IPS-18c (cell line): ENCODE measurements around the gene WDR45.

Experiments used
- H3K4me3 ChIP-seq: 2 replicates; pipeline ENCODE4 v1.7.0; 2013; ENCODE audit warnings: low read depth, mild to moderate bottlenecking, low read length, moderate library complexity; ENCODE audit not compliant: insufficient read depth
- H3K9me3 ChIP-seq: one replicate; pipeline ENCODE4 v1.6.1; 2013; ENCODE audit warnings: mild to moderate bottlenecking, low read length, moderate library complexity; ENCODE audit not compliant: control insufficient read depth, insufficient read depth

The WDR45 gene

DNA sequence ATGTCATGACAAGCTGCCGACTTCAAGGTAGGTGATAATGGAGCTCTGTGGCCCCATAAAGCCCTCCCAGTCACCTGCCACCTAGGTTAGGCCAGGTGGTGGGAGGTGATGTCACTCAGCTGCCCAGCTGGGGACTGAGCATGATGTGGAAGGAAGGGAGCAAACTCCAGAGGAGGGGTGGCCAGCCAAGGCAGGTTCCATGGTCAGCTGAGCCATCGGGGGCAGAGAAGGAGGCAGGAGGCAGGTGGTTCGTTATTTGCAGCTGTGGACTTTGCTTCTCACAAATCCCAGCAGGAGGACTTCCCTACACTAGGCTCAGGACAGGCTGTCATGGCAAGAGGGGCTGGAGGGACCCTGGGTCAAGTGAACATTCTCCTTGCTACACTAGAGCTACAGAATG, 18.8 kb downstream of the WDR45 start:
- Histone ChIP-seq H3K9me3 (peaks cover 13% of the 10 kb centered on the region), H3K4me3 (peak overlapping the region; percentile 15; the same call in 1 of the 2 replicates)

DNA sequence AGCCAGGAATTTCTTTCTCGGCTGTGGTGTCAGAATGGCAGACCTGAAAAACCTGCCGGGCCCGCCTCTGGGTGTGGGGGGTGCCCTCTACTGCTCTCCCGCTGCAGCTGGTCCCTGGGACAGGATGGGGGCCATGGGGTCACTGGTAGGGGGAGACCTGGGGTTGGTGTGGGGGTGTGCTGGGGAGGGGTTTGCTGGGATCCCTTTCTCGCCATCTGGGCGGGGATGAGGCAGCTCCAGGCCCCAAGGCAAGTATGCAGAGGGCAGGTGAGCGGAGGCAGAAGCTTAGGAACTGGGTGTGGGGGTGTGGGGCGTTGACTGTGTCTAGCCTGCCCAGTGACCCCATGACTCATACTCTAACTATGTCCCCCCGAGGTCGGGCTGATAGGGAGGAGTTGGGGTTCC, 20.0 kb downstream of the WDR45 start:
- peak overlapping the region; percentile 44; the same call in 1 of the 2 replicates for H3K4me3 ChIP-seq
- peaks cover 14% of the 10 kb centered on the region for H3K9me3 ChIP-seq

DNA sequence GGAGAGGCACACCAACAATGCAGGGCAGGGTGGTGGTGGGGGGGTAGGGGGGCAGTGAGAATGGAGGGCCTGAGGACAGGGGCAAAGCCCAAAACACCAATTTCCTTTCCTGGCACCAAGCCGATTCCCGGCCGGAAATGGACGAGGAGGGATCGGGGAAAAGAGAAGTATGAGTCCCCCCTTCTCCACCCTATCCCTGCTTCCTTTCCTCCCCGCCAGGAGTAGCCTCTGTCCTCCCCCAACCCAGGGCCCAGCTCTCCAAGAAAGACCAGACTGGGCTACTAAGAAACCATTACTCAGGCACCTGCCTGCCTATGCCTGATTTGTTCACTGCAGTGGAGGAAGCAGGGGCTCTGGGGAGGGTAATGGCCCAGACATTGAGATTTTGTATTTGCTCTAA, 20.5 kb downstream of the WDR45 start:
- Histone ChIP-seq H3K9me3 (peaks cover 13% of the 10 kb centered on the region), H3K4me3 (peak overlapping the region; percentile 44)

DNA sequence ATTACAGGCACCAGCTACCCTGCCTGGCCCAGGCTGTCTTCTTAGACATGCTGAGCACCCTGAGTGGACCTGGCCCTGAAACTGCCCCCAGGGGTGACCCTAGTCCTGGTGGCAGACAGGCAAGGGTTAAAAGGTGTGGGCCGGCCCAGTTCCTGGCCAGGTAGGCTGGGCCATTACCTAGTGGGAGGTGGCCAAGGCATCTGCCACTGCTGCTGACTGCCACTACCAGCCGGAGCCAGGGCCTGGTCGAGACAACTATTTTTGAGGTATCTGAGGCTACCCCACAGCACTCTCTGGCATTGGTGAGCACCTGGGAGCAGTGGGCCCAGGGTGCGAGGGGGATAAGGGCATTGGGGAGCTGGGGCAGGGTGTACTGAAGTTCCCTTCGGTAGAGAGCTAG, 20.9 kb downstream of the WDR45 start, which contains the start of gene CCDC120:
TSS of gene CCDC120 (plus strand) at position 206 of the 400 bp plus-strand sequence. CDS start 3,043 bp downstream, outside the sequence.
- Histone ChIP-seq H3K4me3 (peak within 1 kb of the TSS; percentile 44), H3K9me3 (peaks cover 12% of the 10 kb centered on the region)

DNA sequence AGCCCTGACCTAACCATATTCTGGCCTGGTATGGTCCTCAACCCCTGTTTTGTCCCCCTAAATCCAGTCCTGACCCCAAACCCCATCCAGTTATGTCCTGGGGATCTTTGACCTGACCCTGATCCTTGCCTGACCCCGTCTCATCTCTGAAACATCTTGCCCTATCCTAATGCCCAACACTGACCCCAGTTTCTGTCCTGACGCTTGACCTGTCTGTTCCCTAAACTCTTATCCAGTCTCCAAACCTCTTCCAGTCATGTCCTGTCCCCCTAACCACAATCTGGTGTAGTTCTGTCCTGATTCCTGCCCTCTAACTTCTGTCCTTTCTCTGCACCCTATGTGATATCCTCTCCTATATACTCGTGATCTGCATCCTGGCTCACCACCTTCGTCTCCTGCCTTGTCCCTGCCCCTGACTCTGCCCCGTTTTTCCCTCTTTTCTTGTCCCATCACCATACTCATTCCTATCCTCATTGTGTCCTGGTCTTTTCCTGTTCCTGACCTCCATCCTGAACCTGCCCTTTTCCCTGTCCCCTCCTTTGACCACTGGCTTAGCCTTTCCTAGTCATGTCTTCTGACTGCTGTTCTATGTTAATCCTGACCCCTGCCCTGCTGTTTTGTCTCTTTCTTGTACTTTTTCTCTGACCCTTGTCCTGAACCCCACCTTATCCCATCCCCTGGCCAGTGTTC, 25.5 kb downstream of the WDR45 start:
- H3K4me3 ChIP-seq = peak overlapping the region; percentile 60
- peaks cover 7% of the 10 kb centered on the region for H3K9me3 ChIP-seq

DNA sequence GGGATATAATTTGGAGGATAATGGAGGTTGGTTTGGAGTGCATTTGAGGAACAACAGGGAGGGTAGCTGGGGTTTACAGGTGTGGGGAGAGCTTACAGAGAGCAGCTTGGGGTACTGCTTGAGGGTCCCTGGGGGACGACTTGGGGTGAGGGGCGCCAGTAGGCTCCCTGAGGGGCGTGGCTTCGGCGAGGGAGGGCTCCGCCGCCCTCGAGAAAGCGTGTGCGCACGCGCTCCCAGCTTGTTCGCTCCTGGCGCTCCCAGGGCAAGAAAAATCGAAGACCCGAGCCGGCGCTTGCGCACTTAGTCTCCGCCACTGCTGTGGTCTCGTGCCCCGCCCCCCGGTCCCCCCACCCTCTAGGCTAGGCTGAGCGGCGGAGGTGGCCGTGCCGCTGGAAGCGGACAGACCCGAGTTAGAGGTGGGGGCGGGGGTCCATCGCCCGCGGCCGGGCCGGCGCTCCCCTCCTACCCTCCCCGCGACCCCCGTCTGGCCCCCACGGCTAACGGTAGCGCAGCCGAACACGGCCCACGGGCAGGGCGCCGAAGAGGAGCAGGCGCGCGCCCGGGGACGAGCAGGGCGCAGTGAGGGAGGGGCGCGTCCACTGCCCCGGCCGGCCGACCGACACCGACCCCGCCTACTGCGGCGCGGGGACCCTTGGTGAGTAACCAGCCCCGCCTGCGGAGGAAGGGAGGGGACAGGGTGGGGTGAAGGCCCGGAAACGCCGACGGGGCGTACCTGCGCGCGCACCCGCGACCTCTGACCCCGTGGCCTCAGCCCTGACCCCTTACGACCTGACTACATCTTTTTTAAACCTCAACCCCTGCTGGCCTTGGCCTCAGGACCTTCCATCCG, 26.2 kb downstream of the WDR45 start:
- H3K9me3 ChIP-seq = peaks cover 8% of the 10 kb centered on the region
- H3K4me3 ChIP-seq = peak overlapping the region; percentile 60

DNA sequence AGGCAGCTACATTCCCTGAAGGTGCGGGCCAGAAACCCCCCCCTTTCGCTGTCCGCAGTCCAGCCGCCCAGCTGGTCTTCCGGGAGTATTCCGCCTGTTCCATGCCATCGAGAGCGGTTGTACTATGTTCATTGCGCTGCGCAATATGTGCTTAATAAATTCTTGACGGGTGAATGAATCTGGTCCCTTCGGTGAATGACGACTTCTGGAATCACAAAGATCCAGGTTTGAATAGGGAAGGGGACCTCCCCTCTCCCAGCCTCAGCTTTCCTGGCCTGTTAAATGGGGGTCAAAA, 35.8 kb downstream of the WDR45 start:
- Histone ChIP-seq H3K4me3 (no peak overlapping the region), H3K9me3 (peaks cover 3% of the 10 kb centered on the region)

DNA sequence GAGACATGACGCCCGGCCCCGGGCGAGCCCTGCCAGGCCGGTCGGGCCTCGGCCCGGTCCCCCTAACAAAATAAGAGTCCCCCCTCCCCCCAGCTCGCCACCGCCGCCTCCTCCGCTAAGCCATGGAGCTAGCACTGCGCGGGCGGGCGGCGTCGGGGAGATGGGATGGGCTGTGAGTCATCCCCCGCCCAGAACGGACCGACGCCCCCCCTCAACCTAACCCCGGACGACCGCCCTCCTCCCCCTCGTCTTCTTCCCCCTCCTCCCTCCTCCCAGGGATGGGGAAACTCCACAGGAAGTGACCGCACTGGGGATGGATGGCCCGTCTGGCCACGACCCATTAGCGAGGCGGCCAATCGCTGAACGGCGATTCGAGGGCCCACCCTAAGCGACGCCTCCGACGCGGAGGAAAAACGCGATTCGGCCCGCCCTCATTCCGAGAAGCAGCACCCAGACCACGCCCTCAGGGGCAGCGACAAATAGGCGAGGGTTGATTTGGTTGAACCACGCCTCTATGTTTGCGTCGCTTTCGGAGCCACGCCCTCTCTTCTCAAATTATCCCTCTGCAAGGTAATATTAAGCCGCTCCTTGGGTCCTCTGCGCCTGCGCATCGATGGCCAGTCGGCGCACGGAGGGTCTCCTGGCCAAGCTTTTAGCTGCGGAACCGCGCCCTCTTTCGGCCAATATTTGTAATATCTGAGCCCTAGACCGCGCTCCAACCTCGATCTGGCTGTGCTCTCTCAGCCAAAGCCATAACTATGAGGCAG, 36.3 kb downstream of the WDR45 start, which contains the start of gene TFE3:
TSS of gene TFE3 (minus strand) at position 138 of the 767 bp plus-strand sequence. CDS start at position 7, 131 bp downstream.
- H3K9me3 ChIP-seq = peaks cover 3% of the 10 kb centered on the region

DNA sequence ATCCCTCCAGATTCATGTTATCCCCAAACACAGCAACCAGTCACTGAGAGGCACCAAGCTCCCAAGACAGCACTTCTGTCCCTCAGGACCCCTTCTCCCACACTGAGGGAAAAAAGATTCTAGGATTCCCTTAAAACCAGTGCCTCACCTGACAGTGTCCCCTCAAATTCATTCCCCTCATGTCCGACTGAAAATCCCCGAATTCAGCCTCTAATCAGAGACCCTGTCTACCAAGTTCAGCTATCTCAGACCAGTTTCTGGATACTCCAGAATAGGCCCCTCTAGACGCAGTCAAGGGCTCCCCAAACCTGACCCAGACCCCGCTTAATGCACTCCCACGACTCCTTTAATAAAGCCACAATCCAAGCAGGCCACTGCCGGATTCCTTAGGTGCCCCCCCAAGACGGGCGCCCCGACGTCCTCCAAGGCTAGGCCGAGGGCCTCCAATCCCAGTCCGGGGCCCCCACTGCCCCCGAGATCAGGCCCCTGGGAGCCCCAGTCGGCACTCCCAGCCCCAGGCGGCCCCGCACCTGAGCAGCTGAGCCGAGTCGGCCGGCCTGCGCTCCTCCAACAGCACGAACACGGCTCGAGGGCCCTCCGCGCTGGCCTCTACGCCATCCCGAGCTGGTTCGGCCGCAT, 37.0 kb downstream of the WDR45 start:
- Histone ChIP-seq H3K4me3 (peak overlapping the region; percentile 72), H3K9me3 (peaks cover 3% of the 10 kb centered on the region)

More for the DNA sequence above, 36.3 kb downstream of the WDR45 start, which contains the start of gene TFE3:
- peak within 1 kb of the TSS; percentile 72 for H3K4me3 ChIP-seq

DNA sequence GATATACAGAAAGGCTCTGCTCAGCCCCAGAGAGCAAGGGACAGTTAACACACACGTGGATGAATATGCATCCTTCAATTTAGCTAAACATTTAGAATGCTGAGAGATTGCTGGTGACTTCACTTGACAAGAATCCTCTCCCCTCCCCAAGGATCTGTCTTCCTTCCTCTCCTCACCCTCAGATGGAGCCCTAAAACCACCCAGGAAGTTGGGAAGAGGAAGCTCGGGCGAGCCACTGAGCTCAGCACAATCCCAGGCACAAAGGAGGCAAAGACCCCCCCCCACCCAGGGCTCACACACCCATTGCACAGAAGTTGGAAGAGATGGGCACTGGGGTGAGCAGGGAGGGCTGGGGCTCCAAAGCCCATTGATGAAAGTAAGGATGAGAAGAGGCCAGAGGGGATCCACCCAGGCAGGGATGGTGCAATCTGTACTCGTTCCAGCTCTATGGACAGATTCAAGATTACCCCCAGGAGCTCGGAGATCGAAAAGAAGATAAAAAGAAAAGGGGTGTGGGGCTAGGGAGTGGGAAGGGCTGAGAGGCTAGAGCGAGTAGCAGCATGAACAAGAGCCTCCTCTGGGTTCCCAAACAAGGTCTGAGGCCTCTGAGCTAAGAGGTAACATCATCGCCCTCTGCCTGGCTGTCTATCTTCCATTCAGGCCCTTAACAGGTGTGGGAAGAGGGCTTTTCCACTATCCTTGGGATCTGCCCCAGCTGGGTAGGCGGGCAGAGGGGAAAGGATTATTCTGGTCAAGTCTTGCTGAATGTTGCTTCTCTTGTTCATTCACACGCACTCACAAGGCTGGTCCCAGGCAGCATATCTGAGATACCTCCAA, 37.7 kb downstream of the WDR45 start:
- H3K4me3 ChIP-seq = peak overlapping the region; percentile 72
- H3K9me3 ChIP-seq = peaks cover 5% of the 10 kb centered on the region

DNA sequence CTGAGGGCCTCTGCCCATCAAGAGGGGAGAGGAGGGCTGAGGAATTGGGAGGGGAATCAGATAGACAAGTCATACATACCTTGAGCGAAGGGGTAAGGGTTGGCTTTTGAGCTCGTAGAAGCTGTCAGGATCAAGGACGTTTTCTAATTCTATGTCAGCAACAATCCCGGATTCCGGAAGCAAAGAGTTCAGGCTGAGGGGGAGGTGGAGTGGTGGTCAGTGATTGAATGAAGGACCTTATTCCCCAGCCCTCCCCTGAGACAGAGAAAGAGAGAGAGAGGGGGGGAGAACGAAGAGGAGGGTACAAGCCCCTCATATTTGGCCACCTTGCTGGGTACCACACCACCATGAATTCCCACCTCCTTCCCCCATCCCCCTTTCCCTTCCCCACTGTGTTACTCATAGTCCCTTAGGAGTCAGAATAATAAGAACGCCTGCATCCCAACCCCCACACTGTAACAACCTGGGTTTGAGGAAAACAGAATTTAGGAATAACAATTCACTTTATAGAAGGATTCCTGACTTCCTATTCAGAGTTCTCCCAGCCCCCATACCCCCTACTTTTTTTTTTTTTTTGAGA, 39.2 kb downstream of the WDR45 start:
- peaks cover 7% of the 10 kb centered on the region for H3K9me3 ChIP-seq
- H3K4me3 ChIP-seq = peak overlapping the region; percentile 46

DNA sequence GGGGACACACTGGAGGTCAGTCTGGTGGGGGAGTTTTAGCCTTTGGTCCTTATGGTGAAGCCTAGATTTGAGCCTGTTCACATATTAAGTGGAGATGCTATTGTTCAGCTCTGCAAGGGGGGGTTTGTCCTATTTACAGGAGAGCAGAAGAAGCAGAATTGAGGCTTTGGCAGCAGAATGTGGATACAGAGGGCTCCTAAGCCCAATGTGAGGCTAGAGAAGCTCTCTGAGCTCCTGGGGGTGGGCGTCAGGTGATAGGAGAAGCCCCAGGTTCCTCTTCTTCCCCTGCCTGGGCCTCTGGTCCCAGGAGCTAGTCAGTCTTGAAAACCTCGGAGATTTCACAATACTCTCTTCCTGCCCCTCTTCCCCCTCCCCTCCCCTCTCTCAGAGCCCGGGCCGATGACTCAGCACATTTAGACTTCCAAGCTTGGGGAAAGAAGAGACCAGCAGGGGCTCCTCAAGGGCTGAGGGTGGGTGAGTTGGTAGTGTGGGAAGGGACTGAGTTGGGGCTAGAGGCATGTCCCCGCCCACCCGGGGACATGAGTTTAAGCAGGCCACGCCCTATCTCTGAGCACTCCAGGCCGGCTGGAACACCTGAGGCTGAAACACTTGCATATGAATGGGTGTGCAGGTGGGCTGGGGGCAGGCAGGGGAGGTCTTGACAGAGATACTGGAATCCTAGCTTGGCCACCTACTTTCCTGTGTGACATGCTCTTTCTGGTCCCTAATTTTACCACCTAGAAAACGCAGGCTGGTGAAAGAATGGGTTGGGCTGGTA, 39.9 kb downstream of the WDR45 start:
- Histone ChIP-seq H3K4me3 (peak overlapping the region; percentile 46), H3K9me3 (peaks cover 7% of the 10 kb centered on the region)

DNA sequence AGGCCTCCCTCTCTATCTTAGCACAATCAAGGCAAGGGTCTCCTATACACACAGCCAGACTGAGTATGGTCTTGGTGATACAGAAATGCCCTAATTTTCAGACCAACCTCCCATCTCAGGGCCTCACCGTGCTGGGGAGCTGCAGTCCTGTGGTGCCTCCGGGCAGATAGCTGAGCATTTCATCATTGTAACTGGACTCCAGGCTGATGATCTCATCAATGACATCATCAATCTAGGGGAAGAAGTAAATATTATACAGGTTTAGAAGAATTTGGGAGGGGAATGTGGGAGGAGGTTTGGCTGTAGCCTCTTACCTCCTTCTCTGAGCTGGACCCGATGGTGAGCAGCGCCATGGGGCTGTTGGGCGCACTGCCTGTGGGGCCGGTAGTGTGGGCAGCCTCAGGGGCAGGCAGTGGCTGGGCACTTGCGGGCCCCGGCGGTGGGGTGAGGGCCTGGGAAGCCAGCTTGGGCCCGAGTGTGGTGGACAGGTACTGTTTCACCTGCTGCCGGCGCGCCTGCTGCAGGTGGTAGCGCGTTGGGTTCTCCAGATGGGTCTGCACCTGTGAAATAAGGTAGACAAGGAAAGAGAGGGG, 41.7 kb downstream of the WDR45 start:
- Histone ChIP-seq H3K4me3 (no peak overlapping the region), H3K9me3 (peaks cover 7% of the 10 kb centered on the region)

DNA sequence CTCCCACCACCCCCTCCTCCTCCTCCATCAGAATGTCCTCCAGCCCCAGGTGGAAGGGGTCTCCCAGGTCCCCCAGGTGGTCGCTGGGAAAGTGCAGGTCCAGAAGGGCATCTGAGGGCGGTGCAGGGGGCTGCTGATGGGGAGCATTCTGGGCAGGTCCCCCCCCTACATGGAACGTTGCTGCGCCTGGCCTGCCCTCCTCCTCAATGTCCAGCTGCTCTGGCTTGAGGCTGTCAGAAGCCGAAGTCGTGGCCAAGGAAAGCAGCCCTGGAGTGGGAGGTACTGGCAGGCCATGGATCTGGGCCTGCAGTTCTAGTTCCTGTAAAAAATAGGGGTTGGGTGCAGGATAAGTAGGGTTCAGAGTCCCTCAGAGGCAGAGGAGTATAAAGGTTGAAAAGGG, 49.4 kb downstream of the WDR45 start:
- peaks cover 13% of the 10 kb centered on the region for H3K9me3 ChIP-seq

DNA sequence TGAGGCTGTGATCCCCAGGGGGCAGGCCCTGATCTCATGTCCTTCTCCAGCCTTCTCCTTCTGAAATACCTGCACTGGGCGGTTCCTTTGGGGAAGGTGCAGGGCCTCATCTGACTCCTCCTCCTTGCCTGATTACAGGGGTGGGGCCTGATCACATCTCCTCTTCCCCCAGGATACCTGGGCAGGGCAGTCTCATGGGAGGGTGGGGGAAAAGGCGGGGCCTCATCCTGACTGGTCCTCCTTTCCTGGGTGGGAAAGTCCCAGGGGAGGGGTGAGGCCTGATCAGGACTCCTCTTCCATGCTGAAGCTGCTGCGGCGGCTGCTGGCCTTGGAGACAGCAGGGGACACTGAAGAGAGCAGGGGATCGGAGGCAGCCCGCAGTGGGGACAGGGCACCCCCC, 49.8 kb downstream of the WDR45 start:
- peaks cover 13% of the 10 kb centered on the region for H3K9me3 ChIP-seq
- no peak overlapping the region for H3K4me3 ChIP-seq

More for the DNA sequence above, 49.4 kb downstream of the WDR45 start:
- H3K4me3 ChIP-seq = no peak overlapping the region
